IPS-NIHi7 (cell line): ENCODE measurements around the gene CCDC136.

Source experiments
- DNase-seq: peaks from one replicate; pipeline ENCODE4 v3.0.0; 2012; ENCODE audit warnings: mixed read lengths; ENCODE audit errors: extremely low spot score

The CCDC136 gene

GRCh38 chr7:128862571-128863432, 71.0 kb downstream of the CCDC136 start, which contains the start of gene ATP6V1F:
Gene ATP6V1F, plus strand, starts transcription at chr7:128862856. Its CDS starts 49 bp downstream, at chr7:128862905.
- DNase-seq, result peak; percentile 99

DNA sequence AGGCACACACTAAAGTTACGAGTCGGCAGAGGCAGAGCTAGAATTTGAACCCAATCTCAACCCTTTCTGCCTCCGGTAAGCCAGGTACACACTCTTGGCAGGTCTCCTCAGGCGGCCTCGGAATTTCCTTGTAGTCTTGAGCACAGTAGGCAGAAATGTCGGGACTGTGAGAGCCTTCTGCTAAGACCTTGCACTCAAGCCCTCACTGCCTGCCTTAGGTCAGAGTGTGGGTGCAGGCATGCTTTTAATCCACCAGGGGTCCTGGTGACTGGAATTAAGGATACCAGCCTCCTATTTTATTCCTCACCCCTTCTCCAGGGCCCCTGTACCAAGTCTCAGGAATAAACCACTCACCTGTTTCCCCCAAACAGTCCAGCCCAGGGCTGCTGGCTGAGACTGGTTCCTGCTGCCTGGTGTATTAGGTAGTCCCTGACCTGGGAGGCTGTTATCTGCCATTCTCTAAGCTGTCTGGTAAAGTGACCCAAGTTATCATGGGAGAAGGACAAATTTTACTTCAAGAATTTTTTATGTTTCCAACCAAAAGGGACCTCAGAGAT, 71.7 kb downstream of the CCDC136 start:
- peak; percentile 56 for DNase-seq

- no peak for DNase-seq
Observed at GRCh38 chr7:128865303-128865702, 73.5 kb downstream of the CCDC136 start.

DNA sequence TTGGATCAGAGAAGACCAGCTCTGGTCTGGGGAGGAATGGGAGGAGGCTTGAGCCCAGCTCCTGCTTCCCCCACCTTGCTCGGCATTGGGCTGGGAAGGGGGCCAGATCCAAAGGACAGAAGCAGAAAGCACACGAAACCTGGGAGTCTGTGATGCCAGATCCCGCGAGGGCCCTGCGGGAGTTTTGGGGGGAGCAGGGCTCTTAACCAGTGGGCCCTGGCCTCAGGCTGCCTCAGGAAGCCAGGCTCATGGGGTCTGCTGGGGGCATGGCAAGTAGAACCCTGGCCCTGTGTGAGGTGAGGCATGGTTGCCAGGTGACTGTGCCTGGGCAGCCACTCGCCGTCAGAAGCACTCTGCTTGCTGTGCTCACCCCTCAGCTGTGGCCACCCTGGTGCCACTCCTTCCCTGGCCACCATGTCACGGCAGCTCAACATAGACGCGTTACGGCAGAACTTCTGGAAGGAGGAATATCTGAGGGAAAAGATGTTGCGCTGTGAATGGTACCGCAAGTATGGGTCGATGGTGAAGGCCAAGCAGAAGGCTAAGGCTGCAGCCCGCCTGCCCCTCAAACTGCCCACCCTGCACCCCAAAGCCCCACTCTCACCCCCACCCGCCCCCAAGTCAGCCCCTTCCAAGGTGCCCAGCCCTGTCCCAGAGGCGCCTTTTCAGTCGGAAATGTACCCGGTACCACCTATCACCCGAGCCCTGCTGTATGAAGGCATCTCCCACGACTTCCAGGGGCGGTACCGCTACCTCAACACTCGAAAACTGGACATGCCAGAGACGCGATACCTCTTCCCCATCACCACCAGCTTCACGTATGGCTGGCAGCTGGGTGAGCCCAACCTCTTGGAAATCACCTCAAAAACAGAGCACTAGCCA, 74.5 kb downstream of the CCDC136 start:
- no peak for DNase-seq

- no peak for DNase-seq
Observed at GRCh38 chr7:128867241-128867640, 75.5 kb downstream of the CCDC136 start.

GRCh38 chr7:128867842-128868623, 76.3 kb downstream of the CCDC136 start:
- DNase-seq, result no peak

- DNase-seq, result no peak
Observed at GRCh38 chr7:128868624-128869137, 76.9 kb downstream of the CCDC136 start.

GRCh38 chr7:128869138-128869943, 77.6 kb downstream of the CCDC136 start:
- no peak for DNase-seq

DNA sequence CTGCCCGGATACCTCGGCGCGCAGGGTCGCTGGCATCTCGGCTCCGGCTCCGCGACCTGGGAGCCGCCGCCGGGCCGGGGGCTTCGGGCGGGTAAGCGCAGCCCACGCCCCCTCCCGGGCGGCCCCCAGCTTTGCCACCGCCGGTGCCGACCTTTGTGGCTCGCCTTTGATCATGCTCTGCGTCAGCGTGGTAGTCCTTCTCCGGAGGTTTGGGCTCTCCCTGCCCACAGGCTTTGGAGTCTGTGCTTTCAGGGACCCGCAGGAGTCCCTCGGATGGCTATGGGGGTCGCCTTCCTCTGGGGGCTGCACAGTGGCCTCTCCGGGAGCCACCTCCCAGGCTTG, 78.1 kb downstream of the CCDC136 start:
- no peak for DNase-seq

DNA sequence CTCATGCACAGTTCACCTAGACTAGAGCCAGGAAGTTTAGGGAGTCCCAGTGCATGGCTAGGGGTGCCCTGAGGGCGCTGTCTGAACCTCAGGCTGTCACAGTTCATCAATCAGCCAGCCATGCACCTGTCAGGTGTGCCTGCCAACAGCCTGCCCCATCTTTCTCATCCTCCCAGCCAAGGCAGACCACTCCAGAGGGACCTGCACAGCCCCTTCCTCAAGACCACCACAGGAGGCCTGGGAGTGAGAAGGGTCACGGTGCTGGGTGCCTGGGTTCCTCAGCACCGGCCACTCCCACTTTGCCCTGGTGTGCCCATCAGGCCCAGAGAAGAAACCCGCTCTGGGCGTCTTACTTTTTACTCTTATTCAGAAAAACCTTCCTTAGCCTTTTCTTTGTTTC, 79.3 kb downstream of the CCDC136 start:
- no peak for DNase-seq
